ENCODE results near the gene TRDN.

The TRDN gene

GRCh38 chr6:123211777-123212545 is 424.8 kb downstream of the TRDN start:
- H3K4me2 ChIP-seq (ENCODE audit: low read length), result no peak overlapping the region
- H3F3A ChIP-seq (ENCODE audit: insufficient read depth, low read length), result no peaks in the 10 kb centered on the region
- H3K9me3 ChIP-seq (ENCODE audit: low read length), result no peaks in the 10 kb centered on the region
- H3K4me1 ChIP-seq (ENCODE audit: insufficient read depth, low read length, severe bottlenecking), result no peaks in the 10 kb centered on the region
- H3K36me3 ChIP-seq (ENCODE audit: insufficient read depth, low read length), result no peaks in the 10 kb centered on the region
- H3K27me3 ChIP-seq (ENCODE audit: insufficient read depth, low read length), result no peaks in the 10 kb centered on the region
- H3K79me2 ChIP-seq (ENCODE audit: insufficient read depth, low read length), result no peaks in the 10 kb centered on the region
- H3K9me2 ChIP-seq (ENCODE audit: low read depth, low read length), result no peaks in the 10 kb centered on the region
- H4K20me1 ChIP-seq (ENCODE audit: insufficient read depth, low read length), result no peaks in the 10 kb centered on the region
- TF ChIP-seq, protein P1, sequence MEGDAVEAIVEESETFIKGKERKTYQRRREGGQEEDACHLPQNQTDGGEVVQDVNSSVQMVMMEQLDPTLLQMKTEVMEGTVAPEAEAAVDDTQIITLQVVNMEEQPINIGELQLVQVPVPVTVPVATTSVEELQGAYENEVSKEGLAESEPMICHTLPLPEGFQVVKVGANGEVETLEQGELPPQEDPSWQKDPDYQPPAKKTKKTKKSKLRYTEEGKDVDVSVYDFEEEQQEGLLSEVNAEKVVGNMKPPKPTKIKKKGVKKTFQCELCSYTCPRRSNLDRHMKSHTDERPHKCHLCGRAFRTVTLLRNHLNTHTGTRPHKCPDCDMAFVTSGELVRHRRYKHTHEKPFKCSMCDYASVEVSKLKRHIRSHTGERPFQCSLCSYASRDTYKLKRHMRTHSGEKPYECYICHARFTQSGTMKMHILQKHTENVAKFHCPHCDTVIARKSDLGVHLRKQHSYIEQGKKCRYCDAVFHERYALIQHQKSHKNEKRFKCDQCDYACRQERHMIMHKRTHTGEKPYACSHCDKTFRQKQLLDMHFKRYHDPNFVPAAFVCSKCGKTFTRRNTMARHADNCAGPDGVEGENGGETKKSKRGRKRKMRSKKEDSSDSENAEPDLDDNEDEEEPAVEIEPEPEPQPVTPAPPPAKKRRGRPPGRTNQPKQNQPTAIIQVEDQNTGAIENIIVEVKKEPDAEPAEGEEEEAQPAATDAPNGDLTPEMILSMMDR (IDR thresholded peaks at IDR 0.05; ENCODE audit: low read length), result no peak
- TF ChIP-seq EZH2 (IDR thresholded peaks at IDR 0.05; ENCODE audit: borderline replicate concordance, low read length), result no peak
- H3K27ac ChIP-seq (ENCODE audit: low read depth, low read length, poor library complexity, severe bottlenecking), result no peak overlapping the region
- H3K9ac ChIP-seq (ENCODE audit: low read length), result no peak overlapping the region
- no peak overlapping the region for H3K4me3 ChIP-seq (ENCODE audit: low read depth, low read length, poor library complexity, severe bottlenecking)
- no peak overlapping the region for H2AFZ ChIP-seq (ENCODE audit: low read length)

GRCh38 chr6:123210645-123211044 is 426.1 kb downstream of the TRDN start:
- Histone ChIP-seq H3K9me3 (ENCODE audit: low read length) (no peaks in the 10 kb centered on the region), H3K36me3 (ENCODE audit: insufficient read depth, low read length) (no peaks in the 10 kb centered on the region), H3K9ac (ENCODE audit: low read length) (no peak overlapping the region), H3K4me1 (ENCODE audit: insufficient read depth, low read length, severe bottlenecking) (no peaks in the 10 kb centered on the region), H3K4me3 (ENCODE audit: low read depth, low read length, poor library complexity, severe bottlenecking) (no peak overlapping the region), H2AFZ (ENCODE audit: low read length) (no peak overlapping the region), H3K27me3 (ENCODE audit: insufficient read depth, low read length) (no peaks in the 10 kb centered on the region), H4K20me1 (ENCODE audit: insufficient read depth, low read length) (no peaks in the 10 kb centered on the region), H3K79me2 (ENCODE audit: insufficient read depth, low read length) (no peaks in the 10 kb centered on the region), H3K27ac (ENCODE audit: low read depth, low read length, poor library complexity, severe bottlenecking) (no peak overlapping the region), H3K9me2 (ENCODE audit: low read depth, low read length) (no peaks in the 10 kb centered on the region), H3F3A (ENCODE audit: insufficient read depth, low read length) (no peaks in the 10 kb centered on the region), H3K4me2 (ENCODE audit: low read length) (no peak overlapping the region)
- TF ChIP-seq, protein P1 (IDR thresholded peaks at IDR 0.05; ENCODE audit: low read length), result no peak
- TF ChIP-seq EZH2 (IDR thresholded peaks at IDR 0.05; ENCODE audit: borderline replicate concordance, low read length), result no peak

- Histone ChIP-seq H3K9me2 (ENCODE audit: low read depth, low read length) (no peaks in the 10 kb centered on the region), H3K36me3 (ENCODE audit: insufficient read depth, low read length) (no peaks in the 10 kb centered on the region), H3K79me2 (ENCODE audit: insufficient read depth, low read length) (no peaks in the 10 kb centered on the region), H3K27ac (ENCODE audit: low read depth, low read length, poor library complexity, severe bottlenecking) (no peak overlapping the region), H3K4me2 (ENCODE audit: low read length) (no peak overlapping the region), H3K27me3 (ENCODE audit: insufficient read depth, low read length) (no peaks in the 10 kb centered on the region), H3F3A (ENCODE audit: insufficient read depth, low read length) (no peaks in the 10 kb centered on the region), H3K4me3 (ENCODE audit: low read depth, low read length, poor library complexity, severe bottlenecking) (no peak overlapping the region), H4K20me1 (ENCODE audit: insufficient read depth, low read length) (no peaks in the 10 kb centered on the region), H3K9me3 (ENCODE audit: low read length) (no peaks in the 10 kb centered on the region), H2AFZ (ENCODE audit: low read length) (no peak overlapping the region), H3K9ac (ENCODE audit: low read length) (no peak overlapping the region), H3K4me1 (ENCODE audit: insufficient read depth, low read length, severe bottlenecking) (no peaks in the 10 kb centered on the region)
- TF ChIP-seq EZH2 (IDR thresholded peaks at IDR 0.05; ENCODE audit: borderline replicate concordance, low read length), result no peak
- TF ChIP-seq, protein P1 (IDR thresholded peaks at IDR 0.05; ENCODE audit: low read length), result no peak
These were observed 428.7 kb downstream of the TRDN start for GRCh38 chr6:123207967-123208510.
